Thoracic aorta (tissue), 2 donors: ENCODE results near the gene LDB3. TPM values are rescaled to one million over a fixed set of nuclear protein-coding genes. Genes with fewer than 3 reads are reported as not detected.
A peak's percentile ranks its signal among the peaks of the same experiment; 100 is the strongest.

ENCODE experiments used
- ATAC-seq: fragments of 150-250 bp; one replicate; pipeline ENCODE4 v1.8.0; 2017; ENCODE audit warnings: low read depth; ENCODE audit not compliant: insufficient number of reproducible peaks, low FRiP score
- DNase-seq: peaks from one replicate; pipeline ENCODE4 v3.0.0-alpha.2; 2020; ENCODE audit warnings: low spot score
- H3K27ac ChIP-seq, 2 donors: fragments of 200-600 bp; sonication (generic); 1 replicate in 1 of 2; 2 replicates in 1 of 2; pipeline ENCODE4 v1.5.1; 2016; ENCODE audit warnings: mild to moderate bottlenecking in 2 of 2, moderate library complexity in 2 of 2
- H3K27me3 ChIP-seq: fragments of 200-600 bp; sonication (generic); replicated peaks from 2 replicates; pipeline ENCODE4 v1.6.0; 2016; ENCODE audit warnings: mild to moderate bottlenecking; ENCODE audit not compliant: insufficient read depth
- H3K36me3 ChIP-seq: fragments of 200-600 bp; sonication (generic); one replicate; pipeline ENCODE4 v1.5.1; 2016
- H3K4me1 ChIP-seq, 2 donors: fragments of 200-600 bp; sonication (generic); 1 replicate in 1 of 2; 2 replicates in 1 of 2; pipeline versions ENCODE4 v1.5.1 to v1.6.0; 2016; ENCODE audit warnings: low read depth in 2 of 2, mild to moderate bottlenecking in 1 of 2; ENCODE audit not compliant: control insufficient read depth in 1 of 2
- H3K4me3 ChIP-seq: fragments of 200-600 bp; sonication (generic); 2 replicates; pipeline ENCODE4 v1.5.1; 2016; ENCODE audit warnings: mild to moderate bottlenecking
- H3K9me3 ChIP-seq: fragments of 200-600 bp; sonication (generic); 2 replicates; pipeline ENCODE4 v1.5.1; 2016
- CTCF ChIP-seq: fragments of 200-600 bp; sonication (generic); IDR thresholded peaks from one replicate; pipeline ENCODE4 v1.5.1; 2019; ENCODE audit warnings: antibody characterized with exemption
- total RNA-seq, 2 donors: library from RNA; depleted of rRNA; stranded (reverse); fragments of >200 nt; gene quantifications; one replicate each; pipeline versions ENCODE4 v1.1.0 to v1.2.3, GENCODE V29; 2016

LDB3 gene
- total RNA-seq, 2 donors from 2014 or later = 59.5 to 63.8 TPM

GRCh38 chr10:86775056-86775869, 107.0 kb downstream of the LDB3 start:
- Histone ChIP-seq H3K27me3 (no peaks in the 10 kb centered on the region), H3K4me3 (no peak overlapping the region), H3K36me3 (no peaks in the 10 kb centered on the region), H3K9me3 (no peaks in the 10 kb centered on the region), H3K4me1 (peaks cover 22 to 87% of the 10 kb centered on the region in 2 donors), H3K27ac (no peak overlapping the region)
- ATAC-seq (no peak), DNase-seq (no peak)
- TF ChIP-seq CTCF = no peak

- ATAC-seq (no peak), DNase-seq (no peak)
- no peak overlapping the region for H3K27ac ChIP-seq
- no peaks in the 10 kb centered on the region for H3K9me3 ChIP-seq
- no peak overlapping the region for H3K4me3 ChIP-seq
- no peak for TF ChIP-seq CTCF
- H3K36me3 ChIP-seq = no peaks in the 10 kb centered on the region
- H3K27me3 ChIP-seq = no peaks in the 10 kb centered on the region
- peaks cover 22 to 82% of the 10 kb centered on the region in 2 donors for H3K4me1 ChIP-seq
These were observed 107.5 kb downstream of the LDB3 start for GRCh38 chr10:86775870-86776180.

- Histone ChIP-seq H3K4me1 (peaks cover 26 to 77% of the 10 kb centered on the region in 2 donors), H3K36me3 (no peaks in the 10 kb centered on the region), H3K27ac (peak overlapping the region in 1 of 2 donors; percentile 17), H3K4me3 (no peak overlapping the region), H3K27me3 (no peaks in the 10 kb centered on the region), H3K9me3 (no peaks in the 10 kb centered on the region)
- DNase-seq (no peak), ATAC-seq (no peak)
- TF ChIP-seq CTCF = no peak
These were observed 111.1 kb downstream of the LDB3 start for GRCh38 chr10:86779220-86780017.

- TF ChIP-seq CTCF = no peak
- Histone ChIP-seq H3K9me3 (no peaks in the 10 kb centered on the region), H3K36me3 (no peaks in the 10 kb centered on the region), H3K27ac (no peak overlapping the region), H3K4me1 (peaks cover 26 to 71% of the 10 kb centered on the region in 2 donors), H3K4me3 (no peak overlapping the region), H3K27me3 (no peaks in the 10 kb centered on the region)
- ATAC-seq (no peak), DNase-seq (no peak)
These were observed 114.5 kb downstream of the LDB3 start for GRCh38 chr10:86782701-86783418.

GRCh38 chr10:86785037-86785436, 116.7 kb downstream of the LDB3 start:
- no peaks in the 10 kb centered on the region for H3K9me3 ChIP-seq
- DNase-seq (no peak), ATAC-seq (no peak)
- H3K27ac ChIP-seq = no peak overlapping the region
- no peaks in the 10 kb centered on the region for H3K36me3 ChIP-seq
- TF ChIP-seq CTCF = no peak
- no peak overlapping the region for H3K4me3 ChIP-seq
- no peaks in the 10 kb centered on the region for H3K27me3 ChIP-seq
- H3K4me1 ChIP-seq = peaks cover 26 to 54% of the 10 kb centered on the region in 2 donors
